HG03135 (cell line): ENCODE data around the gene MAP3K3.

ENCODE experiments used
- ATAC-seq: cut with Tn5 transposase; IDR thresholded peaks from one replicate; pipeline ENCODE4 v1.9.1; 2021; ENCODE audit warnings: mild to moderate bottlenecking, moderate library complexity; ENCODE audit not compliant: unreplicated experiment

The MAP3K3 gene

DNA sequence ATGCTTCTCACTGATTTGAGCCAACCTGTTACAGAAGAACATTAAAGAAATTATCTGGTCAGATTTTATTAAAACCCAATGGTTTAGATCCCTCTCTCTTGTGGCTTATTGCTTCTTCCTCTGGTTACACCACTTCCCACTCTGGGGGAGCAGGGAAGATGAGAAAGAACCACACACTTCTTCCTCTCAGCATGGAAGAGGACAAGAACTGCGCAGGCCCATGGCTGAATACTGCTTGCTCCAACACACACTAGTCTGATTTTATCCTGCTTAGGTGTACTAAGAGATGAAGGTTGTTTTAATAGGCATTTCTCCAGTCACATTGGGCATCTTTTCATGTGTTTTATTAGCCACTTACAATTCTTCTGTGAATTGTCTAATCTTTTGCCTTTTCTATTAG lies 27.6 kb downstream of the MAP3K3 start:
- no peak for ATAC-seq

- ATAC-seq = no peak
These were observed 29.9 kb downstream of the MAP3K3 start for GRCh38 chr17:63652106-63652505.

DNA sequence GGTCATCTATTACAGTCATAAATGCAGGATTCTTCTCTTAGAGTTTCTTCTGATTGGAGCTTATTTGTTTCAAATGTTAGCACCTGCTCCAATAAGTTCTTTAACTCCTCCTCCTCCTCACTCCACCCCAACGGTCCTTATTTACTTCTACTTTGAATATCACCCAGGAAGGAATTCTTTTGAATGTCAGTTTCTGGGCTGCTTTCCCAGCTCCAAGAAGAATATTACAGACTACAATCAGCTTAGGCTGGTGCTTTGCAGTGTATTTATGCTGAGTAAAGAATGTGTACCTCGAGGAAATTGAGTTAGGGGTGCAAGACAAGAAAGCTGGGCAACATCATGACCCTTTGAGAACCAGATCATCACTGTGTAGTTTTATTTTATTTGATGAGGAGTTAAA lies 30.8 kb downstream of the MAP3K3 start:
- no peak for ATAC-seq

- ATAC-seq = no peak
These were observed 35.6 kb downstream of the MAP3K3 start for GRCh38 chr17:63657786-63658185.

GRCh38 chr17:63658366-63658765 lies 36.1 kb downstream of the MAP3K3 start:
- no peak for ATAC-seq

DNA sequence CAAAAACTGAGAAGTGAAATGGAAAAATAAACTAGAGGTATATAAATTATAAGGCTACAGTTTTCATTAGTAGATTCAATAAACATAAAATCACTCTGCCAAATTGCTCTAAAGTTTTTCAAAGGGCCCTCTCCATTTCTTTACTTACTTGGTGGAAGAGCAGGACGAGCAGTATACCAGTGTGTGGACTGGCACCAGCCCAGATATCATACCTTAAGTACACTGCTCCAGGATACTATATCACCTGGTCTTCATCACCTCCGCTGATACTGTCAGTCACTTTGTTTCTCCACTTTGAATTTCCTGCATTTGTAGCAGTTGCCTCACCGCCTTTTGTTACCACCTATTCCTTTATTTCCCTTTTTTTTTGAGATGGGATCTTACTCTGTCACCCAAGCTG lies 37.6 kb downstream of the MAP3K3 start:
- ATAC-seq = no peak

DNA sequence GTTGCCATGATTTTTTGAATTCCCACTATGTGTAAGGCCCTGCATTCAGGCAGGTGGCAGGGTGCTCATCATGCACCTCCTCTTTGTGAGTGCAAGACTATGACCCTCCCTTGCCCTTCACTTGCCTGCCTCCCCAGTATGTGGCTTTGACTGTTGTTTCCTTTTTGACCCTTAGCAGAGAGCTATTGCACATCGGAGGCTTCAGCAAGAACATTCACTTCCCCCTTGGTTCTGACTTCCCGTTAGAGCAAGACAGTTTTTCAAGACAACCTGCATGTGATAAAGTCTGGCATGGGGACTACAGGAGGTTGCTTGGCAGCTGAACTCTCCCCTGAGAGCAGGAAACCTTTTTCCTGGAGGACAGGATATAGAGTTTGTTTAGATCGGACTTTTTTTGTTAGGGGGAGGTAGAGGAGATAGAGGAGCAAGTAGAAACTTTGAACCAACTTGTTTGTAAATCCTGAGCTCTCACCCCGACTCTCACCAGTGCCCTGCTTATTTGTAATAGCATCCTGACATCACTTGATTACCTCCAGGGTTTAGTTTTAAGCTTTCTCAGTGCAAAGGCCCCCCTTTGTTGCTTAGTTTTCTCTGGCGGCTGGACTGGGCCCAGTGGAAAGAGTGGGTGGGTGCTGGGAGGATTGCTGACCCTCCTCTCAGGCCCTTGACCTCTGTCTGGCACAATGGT lies 43.5 kb downstream of the MAP3K3 start:
- peak; percentile 49 for ATAC-seq

GRCh38 chr17:63672856-63673255 lies 50.6 kb downstream of the MAP3K3 start:
- ATAC-seq = no peak

- ATAC-seq = no peak
These were observed 53.0 kb downstream of the MAP3K3 start for GRCh38 chr17:63675231-63675606.

DNA sequence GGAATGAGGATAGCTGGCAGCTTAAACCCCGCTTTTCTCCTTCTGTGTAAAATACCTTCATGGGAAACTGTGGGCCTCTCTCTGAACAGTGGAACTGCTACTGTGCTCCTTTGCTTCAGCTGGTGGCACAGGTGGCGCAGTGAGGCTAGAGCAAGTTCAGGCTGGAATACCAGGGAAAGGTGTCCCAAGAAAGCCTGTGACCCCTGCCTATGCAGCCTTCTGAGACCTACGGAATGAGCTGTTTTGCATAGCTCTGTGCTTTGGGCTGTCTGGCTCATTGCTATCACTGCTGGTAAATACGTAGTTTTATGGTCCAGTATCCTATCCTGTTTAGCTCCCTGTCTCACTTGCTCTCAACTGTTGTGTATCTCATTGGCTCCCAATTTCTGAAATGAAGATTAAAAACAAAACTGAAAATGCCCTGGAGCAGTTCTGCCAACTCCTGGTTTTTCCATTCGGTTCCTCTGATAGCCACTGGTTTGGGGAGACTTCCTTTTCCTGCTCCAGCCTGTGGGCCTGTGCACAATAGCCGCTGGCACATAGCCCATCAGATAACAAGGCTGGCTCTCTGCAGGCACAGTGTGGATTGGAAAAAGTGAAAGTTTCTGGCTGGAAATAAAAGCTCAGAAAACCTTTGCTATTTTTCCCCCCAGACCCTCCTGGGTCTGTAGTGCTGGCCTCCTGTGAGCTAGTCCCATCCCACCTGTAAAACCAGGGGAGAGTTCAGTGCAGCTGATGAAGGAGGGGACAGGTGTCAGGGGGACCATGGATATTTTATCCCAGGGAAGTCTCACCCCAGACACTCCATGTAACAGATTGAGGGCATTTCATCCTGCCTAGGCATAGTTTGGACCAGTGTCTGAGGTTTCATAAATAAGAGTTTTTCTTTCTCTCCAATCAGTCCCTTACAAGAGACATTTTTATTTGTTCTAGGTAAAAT lies 53.7 kb downstream of the MAP3K3 start:
- no peak for ATAC-seq

GRCh38 chr17:63676584-63676983 lies 54.4 kb downstream of the MAP3K3 start:
- no peak for ATAC-seq

- no peak for ATAC-seq
These were observed 57.0 kb downstream of the MAP3K3 start for GRCh38 chr17:63679214-63679613.

- ATAC-seq = no peak
These were observed 58.5 kb downstream of the MAP3K3 start for GRCh38 chr17:63680700-63681099.

- ATAC-seq = no peak
These were observed 59.3 kb downstream of the MAP3K3 start for GRCh38 chr17:63681530-63681929.

DNA sequence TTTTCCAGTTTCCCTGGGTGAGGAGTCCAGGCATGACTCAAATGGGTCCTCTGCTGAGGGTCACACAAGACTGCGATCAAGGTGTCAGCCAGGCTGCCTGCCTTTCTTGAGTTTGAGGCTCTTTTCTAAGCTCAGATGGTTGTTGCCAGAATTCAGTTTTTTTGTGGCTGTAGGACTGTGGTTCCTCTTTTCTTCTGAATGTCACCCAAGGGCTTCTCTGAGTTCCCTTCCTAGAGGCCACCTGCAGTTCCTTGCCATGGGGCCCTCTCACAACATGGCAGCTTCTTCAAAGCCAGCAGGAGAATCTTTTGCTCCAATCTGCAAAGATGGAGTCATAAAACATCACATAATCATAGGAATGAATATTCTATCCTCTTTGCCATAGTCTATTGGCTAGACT lies 60.2 kb downstream of the MAP3K3 start:
- ATAC-seq = no peak

- no peak for ATAC-seq
These were observed 60.8 kb downstream of the MAP3K3 start for GRCh38 chr17:63682981-63683380.

- no peak for ATAC-seq
These were observed 62.8 kb downstream of the MAP3K3 start for GRCh38 chr17:63685041-63685440.

GRCh38 chr17:63685578-63685977 lies 63.4 kb downstream of the MAP3K3 start:
- ATAC-seq = no peak

GRCh38 chr17:63686138-63686685 lies 64.0 kb downstream of the MAP3K3 start:
- ATAC-seq = no peak

DNA sequence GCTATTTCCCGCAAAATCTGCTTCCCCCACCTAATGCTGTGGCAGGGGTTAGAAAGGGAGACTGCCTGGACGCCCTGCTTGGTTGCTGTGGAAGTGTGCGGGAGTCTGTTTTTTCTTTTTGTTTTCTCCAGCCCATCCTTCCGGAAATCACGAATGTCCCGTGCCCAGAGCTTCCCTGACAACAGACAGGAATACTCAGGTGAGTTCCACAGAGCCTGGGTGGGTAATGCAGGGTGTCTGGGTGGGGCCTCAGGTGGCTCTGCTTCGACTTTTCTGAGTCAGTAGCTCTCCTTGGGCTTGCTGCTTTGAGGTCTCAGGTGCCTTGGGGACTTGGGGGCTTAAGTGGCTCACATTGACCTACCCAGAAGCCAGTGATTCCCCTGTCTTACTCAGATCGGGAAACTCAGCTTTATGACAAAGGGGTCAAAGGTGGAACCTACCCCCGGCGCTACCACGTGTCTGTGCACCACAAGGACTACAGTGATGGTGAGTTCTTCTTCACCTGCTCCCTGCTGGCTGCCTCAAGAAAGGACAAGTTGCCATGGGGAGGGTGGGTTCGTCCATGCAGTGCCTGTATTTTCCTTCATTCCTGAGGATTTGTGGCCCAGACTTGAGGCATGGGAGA lies 66.3 kb downstream of the MAP3K3 start:
- ATAC-seq = no peak

GRCh38 chr17:63689479-63689878 lies 67.3 kb downstream of the MAP3K3 start:
- no peak for ATAC-seq
